Muscle layer of colon (tissue), 2 donors: ENCODE data around the gene CAB39L.

Experiments used
- H3K27ac ChIP-seq: one replicate; pipeline ENCODE4 v1.7.0; 2013; ENCODE audit warnings: low read depth, mild to moderate bottlenecking, low read length, moderate library complexity
- H3K27me3 ChIP-seq, 2 donors: one replicate each; pipeline ENCODE4 v1.7.0; 2013; ENCODE audit warnings: low read length in 2 of 2, mild to moderate bottlenecking in 2 of 2; ENCODE audit not compliant: insufficient read depth in 2 of 2, control insufficient read depth in 1 of 2
- H3K36me3 ChIP-seq: one replicate; pipeline ENCODE4 v1.7.0; 2013; ENCODE audit warnings: mild to moderate bottlenecking, low read length; ENCODE audit not compliant: insufficient read depth
- H3K4me1 ChIP-seq: one replicate; pipeline ENCODE4 v1.7.0; 2013; ENCODE audit warnings: mild to moderate bottlenecking, low read length; ENCODE audit not compliant: insufficient read depth
- H3K4me3 ChIP-seq, 2 donors: one replicate each; pipeline ENCODE4 v1.7.0; 2013; ENCODE audit warnings: low read length in 2 of 2, low read depth in 1 of 2, mild to moderate bottlenecking in 1 of 2, moderate library complexity in 1 of 2
- H3K9ac ChIP-seq: one replicate; pipeline ENCODE4 v1.7.0; 2013; ENCODE audit warnings: low read length
- H3K9me3 ChIP-seq: one replicate; pipeline ENCODE4 v1.7.0; 2013; ENCODE audit warnings: mild to moderate bottlenecking, low read length
- donor health status: abdominal sarcoma.
- donor health status: Adenocarcinoma of cecum.

Gene CAB39L

DNA sequence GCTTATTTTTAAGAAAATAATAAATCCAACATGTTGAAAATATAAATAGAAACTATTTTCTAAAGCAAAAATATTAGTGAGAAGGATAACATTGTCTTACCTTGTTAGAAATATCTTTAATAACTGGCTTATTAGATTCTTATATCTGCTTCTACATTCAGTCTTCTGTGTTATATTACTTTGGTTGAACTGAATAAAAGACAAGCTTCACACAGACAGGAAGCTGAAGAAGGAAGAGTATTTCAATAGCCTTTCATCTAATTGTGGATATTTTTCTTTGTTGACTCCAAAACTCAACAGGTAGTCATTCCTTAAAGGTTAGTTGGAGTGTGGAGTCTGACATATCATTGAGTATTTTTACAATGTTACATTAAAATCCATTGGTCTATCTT is 11.1 kb upstream of the CAB39L start:
- Histone ChIP-seq H3K9ac (no peak overlapping the region), H3K27ac (no peak overlapping the region), H3K27me3 (no peaks in the 10 kb centered on the region), H3K9me3 (no peaks in the 10 kb centered on the region), H3K36me3 (no peaks in the 10 kb centered on the region), H3K4me1 (no peaks in the 10 kb centered on the region), H3K4me3 (no peak overlapping the region)

DNA sequence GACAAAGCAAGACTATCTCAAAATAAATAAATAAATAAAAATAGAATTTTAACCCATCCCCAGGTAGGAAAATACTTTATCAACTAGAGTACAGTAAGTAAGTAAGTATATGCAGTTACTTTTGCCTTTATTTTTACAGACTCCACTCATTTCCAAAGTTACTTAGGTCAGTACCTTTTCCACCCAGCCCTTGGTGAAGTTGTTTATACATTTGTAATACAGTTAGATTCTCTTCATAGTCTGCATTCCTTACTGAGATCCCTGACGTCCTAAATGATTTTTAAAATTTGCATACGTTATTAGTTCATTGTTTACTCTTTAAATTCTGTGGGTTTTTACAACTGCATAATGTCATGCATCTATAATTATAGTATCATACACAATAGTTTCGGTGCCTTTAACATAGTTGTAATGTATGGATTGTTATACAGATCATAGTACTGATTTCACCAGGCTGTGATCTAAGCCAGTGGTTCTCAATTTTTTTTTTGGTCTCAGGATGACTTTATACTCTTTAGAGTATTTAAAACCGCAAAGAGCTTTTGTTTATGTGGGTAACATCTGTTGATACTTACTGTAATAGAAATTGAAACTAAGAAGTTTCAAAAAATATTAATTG is 10.6 kb upstream of the CAB39L start:
- Histone ChIP-seq H3K9ac (no peak overlapping the region), H3K36me3 (no peaks in the 10 kb centered on the region), H3K27ac (no peak overlapping the region)

DNA sequence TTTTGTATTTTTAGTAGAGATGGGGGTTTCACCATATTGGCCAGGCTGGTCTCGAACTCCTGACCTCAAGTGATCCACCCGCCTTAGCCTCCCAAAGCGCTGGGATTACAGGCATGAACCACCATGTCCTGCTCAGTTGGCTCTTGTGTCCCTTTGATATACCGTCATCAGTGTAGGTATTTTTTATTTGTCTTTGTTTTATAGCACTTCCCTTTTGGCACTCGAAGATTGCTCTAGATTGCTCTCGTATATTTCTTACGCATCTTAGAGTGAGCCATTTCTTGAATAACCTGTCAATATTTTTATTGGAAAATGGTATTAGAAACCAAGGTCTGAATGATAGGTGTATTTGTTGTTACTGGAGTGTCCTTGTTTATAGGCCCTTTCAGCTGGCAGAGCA is 9.6 kb upstream of the CAB39L start:
- Histone ChIP-seq H3K36me3 (no peaks in the 10 kb centered on the region), H3K27me3 (no peaks in the 10 kb centered on the region), H3K4me1 (no peaks in the 10 kb centered on the region), H3K4me3 (no peak overlapping the region), H3K9ac (no peak overlapping the region), H3K27ac (no peak overlapping the region), H3K9me3 (no peaks in the 10 kb centered on the region)

More for the DNA sequence above, 10.6 kb upstream of the CAB39L start:
- Histone ChIP-seq H3K9me3 (no peaks in the 10 kb centered on the region), H3K4me3 (no peak overlapping the region), H3K27me3 (no peaks in the 10 kb centered on the region), H3K4me1 (no peaks in the 10 kb centered on the region)

DNA sequence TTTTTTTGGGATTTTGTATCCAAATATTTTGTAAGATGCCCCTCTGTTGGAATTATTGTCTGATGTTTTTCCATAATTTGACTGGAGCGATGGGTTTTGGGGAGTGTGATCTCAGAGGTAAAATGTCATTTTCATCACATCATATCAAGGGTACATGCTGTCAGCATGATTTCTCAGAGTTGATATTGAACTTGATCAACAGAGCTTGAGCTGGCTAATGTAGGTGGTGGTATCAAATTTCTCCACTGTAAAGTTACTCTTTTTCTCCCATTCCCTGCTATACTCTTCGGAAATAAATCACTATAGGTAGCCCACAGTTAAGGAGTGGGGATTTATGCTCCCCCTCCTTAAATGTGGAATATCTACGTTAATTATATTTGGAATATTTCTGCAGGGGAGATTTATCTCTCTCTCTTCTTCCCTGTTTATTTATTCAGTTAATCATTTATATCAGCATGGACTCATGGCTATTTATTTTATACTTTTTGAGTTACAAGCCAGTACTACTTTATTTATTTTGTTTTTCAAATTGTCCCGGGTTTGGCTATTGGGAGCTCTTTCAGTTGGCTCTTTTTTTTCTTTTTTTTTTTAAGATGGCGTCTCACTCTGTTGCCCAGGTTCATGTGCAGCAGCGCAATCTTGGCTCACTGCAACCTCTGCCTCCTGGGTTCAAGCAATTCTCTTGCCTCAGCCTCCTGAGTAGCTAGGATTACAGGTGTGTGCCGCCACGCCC is 9.0 kb upstream of the CAB39L start:
- no peak overlapping the region for H3K9ac ChIP-seq
- H3K27ac ChIP-seq, result no peak overlapping the region
- H3K4me1 ChIP-seq, result no peaks in the 10 kb centered on the region
- H3K27me3 ChIP-seq, result no peaks in the 10 kb centered on the region
- H3K36me3 ChIP-seq, result no peaks in the 10 kb centered on the region
- no peaks in the 10 kb centered on the region for H3K9me3 ChIP-seq
- no peak overlapping the region for H3K4me3 ChIP-seq

DNA sequence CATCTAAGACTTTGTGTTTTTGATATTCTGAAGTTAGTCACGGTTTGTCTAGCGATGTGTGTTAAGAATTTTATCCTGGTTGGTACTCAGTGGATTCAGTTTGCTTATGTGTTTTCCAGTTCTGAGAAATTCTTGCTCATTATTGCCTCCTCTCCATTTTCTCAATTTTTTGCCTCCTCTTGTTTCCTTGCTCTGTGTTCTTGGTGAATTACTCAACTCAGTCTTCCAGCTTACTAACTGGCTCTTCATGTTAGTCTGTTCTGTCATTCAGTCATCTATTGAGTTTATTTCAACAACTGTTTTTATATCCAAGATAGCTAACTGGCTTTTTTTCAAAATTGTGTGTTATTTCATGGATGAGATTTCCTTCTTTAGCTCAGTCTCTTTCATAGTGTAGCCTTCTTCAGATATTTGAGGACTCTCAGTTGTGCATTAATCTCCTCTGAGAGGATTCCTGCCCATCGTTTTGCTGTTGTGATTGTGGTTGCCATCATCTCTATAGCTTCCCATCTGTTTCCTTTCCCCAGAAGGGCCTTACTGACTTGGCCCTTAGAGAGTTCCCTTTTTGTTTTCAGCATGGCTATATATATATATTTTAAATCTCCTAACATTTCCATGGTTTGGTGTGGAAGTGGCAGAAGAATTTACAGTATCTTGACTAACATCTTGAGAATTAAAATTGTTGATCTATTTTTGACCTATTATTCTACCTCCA is 6.4 kb upstream of the CAB39L start:
- Histone ChIP-seq H3K4me1 (peaks cover 8% of the 10 kb centered on the region), H3K36me3 (no peaks in the 10 kb centered on the region), H3K27me3 (no peaks in the 10 kb centered on the region), H3K27ac (no peak overlapping the region), H3K4me3 (no peak overlapping the region), H3K9me3 (no peaks in the 10 kb centered on the region), H3K9ac (no peak overlapping the region)

DNA sequence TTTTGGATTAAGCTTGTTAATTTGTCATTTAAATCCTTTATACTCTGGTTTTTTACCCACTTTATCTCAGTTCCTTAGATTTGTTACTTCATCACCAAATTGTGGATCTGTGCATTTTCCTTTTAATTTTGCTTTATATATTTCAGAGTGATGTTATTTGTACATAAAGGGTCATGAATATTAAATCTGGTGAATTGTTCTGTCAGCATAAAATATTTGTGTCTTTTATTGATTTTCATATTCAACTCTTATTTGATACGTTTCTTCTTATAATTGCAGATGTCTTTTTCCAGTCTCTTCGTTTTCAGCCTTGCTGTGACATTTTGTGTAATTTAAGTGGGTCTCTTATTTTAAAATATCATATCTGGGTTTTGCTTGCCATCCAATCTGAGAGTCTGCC is 4.9 kb upstream of the CAB39L start:
- Histone ChIP-seq H3K36me3 (no peaks in the 10 kb centered on the region), H3K9ac (no peak overlapping the region), H3K9me3 (no peaks in the 10 kb centered on the region), H3K27ac (no peak overlapping the region), H3K4me1 (peaks cover 8% of the 10 kb centered on the region), H3K4me3 (no peak overlapping the region), H3K27me3 (no peaks in the 10 kb centered on the region)

DNA sequence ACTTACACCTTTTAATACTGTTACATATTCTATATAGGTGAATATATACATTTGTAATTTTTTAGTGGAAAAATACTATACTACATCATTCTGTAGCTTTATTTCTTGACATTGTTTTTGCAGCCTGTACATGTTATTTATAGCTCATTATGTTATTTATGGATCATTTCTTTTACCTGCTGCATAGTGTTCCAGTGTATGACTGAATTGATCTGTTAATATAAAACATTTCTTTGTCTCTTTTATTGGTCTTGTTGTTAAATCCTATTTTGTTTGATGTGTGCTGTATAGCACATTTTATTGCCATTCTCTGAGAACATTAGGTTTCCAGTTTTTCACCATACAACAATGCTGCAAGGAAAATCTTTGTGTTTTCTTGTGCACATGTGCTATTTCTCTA is 2.6 kb upstream of the CAB39L start:
- H3K4me1 ChIP-seq, result peaks cover 8% of the 10 kb centered on the region
- H3K9me3 ChIP-seq, result no peaks in the 10 kb centered on the region
- no peak overlapping the region for H3K9ac ChIP-seq
- no peak overlapping the region for H3K27ac ChIP-seq
- H3K27me3 ChIP-seq, result no peaks in the 10 kb centered on the region
- no peaks in the 10 kb centered on the region for H3K36me3 ChIP-seq
- no peak overlapping the region for H3K4me3 ChIP-seq

DNA sequence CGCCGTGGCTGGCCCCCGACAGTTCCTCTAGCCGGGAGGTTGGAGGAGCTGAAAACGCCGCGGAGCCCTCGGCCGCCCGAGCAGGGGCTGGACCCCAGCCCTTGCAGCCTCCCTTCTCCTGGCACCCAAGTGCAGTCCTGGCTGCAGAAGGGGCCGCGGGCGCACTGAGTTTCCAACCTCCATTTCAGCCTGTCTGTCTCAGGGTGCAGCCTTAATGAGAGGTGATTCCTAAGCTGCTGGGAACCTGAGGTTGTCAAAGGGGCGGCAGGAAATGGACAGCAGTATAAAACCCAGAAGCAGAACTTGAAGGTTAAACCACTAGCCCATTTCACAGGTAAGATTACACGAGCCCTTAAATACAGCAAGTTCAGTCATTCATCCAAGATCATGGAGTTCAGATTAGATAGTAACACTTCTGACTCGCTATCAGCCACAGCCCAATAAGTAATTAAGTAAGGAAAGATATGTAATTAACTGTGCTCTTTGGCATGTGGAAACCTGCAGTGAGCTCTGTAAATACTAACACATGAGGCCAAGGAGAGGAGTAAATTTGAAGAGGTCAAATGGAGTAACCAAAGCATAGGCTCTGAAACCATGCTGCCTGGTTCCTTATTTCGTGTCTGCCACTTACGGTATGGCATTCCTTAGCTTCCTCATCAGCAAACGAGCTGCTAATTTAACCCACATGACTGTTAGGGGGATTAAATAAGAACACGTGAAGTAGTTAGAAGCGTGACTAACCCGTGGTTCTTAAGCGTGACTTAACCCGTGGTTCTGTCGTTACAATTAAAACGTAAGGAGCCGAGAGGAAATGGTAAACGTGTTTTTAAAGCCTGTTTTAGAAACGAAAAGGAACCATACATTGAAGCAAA is 896 bp upstream of the CAB39L start:
- H3K4me3 ChIP-seq, result peak overlapping the region; percentile 63 to 76
- H3K36me3 ChIP-seq, result no peaks in the 10 kb centered on the region
- peaks cover 8% of the 10 kb centered on the region for H3K4me1 ChIP-seq

DNA sequence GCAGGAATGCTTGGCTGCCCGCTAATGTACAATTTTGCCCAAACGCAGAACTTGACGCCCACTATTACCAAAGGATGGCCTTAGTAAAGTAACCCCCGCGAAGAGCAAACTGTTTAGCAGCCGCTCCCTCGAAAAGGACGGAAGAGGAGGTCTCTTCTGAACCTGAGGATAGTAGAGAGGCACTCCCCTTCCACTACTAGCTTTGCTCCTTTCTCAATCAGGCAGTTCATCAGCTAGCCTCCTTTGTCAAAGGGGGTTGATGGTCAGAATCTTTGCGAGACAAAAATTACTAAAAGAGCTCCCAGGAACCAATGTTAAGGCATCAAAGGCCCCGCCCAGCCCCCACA is 534 bp downstream of the CAB39L start:
- Histone ChIP-seq H3K4me1 (peaks cover 8% of the 10 kb centered on the region), H3K27ac (peak overlapping the region; percentile 88), H3K9ac (peak overlapping the region; percentile 25), H3K27me3 (no peaks in the 10 kb centered on the region), H3K36me3 (no peaks in the 10 kb centered on the region), H3K4me3 (peak overlapping the region; percentile 63 to 76), H3K9me3 (no peaks in the 10 kb centered on the region)

More for the DNA sequence above, 896 bp upstream of the CAB39L start:
- H3K9ac ChIP-seq, result peak overlapping the region; percentile 57
- no peaks in the 10 kb centered on the region for H3K27me3 ChIP-seq
- no peaks in the 10 kb centered on the region for H3K9me3 ChIP-seq
- H3K27ac ChIP-seq, result peak overlapping the region; percentile 69

DNA sequence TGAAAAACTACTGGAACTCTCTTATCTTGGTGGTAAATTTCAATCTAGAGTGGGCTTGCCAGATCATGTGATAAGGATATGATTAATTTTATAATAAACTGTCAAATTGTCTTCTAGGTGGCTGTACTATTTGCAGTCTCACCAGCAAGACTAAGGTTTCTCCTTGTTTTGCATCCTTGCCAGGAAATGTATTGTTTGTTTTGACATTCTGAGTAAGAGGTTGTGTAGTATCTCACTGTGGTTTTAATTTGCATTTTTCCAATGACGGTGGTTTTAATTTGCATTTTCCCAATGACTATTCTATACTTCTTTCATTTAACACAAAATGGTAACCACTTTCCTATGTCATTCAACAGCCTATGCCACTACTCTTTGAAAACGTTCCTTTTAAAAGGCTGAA is 2.0 kb downstream of the CAB39L start:
- Histone ChIP-seq H3K36me3 (no peaks in the 10 kb centered on the region), H3K27ac (no peak overlapping the region), H3K27me3 (no peaks in the 10 kb centered on the region), H3K4me3 (no peak overlapping the region), H3K4me1 (peaks cover under 1% of the 10 kb centered on the region), H3K9me3 (no peaks in the 10 kb centered on the region), H3K9ac (no peak overlapping the region)

DNA sequence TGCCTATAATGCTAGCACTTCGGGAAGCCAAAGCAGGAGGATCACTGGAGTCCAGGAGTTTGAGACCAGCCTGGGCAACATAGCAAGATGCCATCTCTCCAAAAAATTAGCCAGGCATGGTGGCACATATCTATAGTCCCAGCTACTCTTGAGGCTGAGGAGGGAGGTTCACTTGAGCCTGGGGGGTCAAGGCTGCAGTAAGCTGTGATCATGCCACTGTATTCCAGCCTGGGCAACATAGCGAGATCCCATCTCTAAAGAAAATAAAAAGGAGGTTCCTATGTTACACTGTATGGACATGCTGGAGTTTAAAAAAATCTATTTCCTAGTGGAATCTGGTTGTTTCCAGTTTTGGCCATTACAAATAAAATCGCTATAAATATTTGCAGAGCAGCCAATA is 2.6 kb downstream of the CAB39L start:
- Histone ChIP-seq H3K4me1 (peaks cover 6% of the 10 kb centered on the region), H3K36me3 (no peaks in the 10 kb centered on the region), H3K27ac (no peak overlapping the region), H3K9me3 (no peaks in the 10 kb centered on the region), H3K9ac (no peak overlapping the region), H3K4me3 (no peak overlapping the region), H3K27me3 (no peaks in the 10 kb centered on the region)
